ENCODE data around the gene HPSE2. TPM values are rescaled to one million over a fixed set of nuclear protein-coding genes. Genes with fewer than 3 reads are reported as not detected.
A peak's percentile ranks its signal among the peaks of the same experiment; 100 is the strongest.

HPSE2 gene
- total RNA-seq, 1 experiment from 2014 or later: not detected

DNA sequence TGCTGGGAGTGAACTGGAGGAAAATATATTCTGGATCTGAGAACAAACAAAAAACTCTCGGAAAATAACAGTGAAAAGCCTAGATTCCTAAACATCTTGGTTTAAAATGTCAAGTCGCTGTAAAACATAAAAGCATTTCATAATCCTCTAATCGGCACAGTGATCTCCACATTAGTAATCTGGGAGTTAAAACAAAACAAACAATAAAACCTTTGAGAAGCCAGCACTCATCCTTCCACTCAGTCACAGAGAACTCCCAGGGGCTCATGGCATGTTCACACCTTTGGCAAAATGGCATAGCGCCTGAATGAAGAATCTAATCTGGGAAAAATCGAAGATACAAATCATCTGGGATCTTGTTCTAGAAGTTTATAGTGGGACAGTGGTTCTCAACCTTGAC is 764.8 kb downstream of the HPSE2 start:
- CTCF ChIA-PET: no interaction called here
- no TSS peak for BruUV-seq (replicated peaks)

DNA sequence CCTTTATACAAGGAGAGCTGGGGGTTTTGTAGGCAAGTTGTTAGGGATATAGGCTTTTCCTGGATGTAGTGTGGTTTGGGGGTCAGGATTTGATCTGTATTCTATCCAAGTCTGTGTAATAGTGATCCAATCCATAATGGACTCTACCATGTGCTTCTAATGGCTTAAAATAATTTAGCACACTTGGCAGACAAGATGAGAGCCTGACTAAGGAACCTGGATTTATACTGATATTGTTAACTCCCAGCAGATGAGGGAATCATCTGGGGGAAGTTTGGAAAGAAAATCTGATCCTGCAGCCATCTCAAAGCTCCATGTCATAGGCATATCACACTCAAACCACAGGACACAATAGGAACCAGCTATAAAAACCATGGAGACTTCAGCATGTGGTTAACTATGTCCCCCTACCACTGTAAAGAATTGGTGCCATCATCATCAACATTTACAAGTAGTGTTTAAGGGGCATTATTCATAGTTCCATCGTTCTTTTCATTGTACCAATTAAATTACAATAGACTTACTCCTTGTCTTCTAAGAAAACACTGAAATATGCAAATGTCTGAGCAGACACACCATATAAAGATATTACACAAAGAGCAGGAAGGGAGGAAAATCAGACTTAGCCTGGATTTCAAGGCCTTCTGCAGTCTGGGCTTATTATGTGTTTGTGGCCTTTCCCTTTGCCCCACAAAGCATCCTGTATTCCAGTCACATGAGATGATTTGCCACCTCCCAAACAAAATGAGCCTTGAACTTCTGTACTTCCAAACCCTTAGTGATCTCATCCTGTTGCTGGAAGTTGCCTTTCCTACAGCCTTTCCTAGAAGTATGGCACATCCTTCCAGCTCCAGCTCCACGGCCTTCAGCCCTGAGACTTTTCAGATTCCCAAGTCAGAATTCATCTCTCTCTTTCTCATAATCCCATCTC is 766.4 kb downstream of the HPSE2 start:
- Mint-ChIP-seq H3K27ac (ENCODE audit: unreplicated experiment) (no peak overlapping the region), H3K27me3 (ENCODE audit: insufficient read depth, unreplicated experiment) (peaks cover 11% of the 10 kb centered on the region), H3K9me3 (ENCODE audit: unreplicated experiment) (no peaks in the 10 kb centered on the region), H3K4me1 (ENCODE audit: low read depth, unreplicated experiment) (peaks cover 8% of the 10 kb centered on the region), H3K36me3 (ENCODE audit: insufficient read depth, unreplicated experiment) (no peaks in the 10 kb centered on the region), H3K4me3 (ENCODE audit: unreplicated experiment) (no peak overlapping the region)
- POLR2A ChIA-PET: no interaction called here
- Histone ChIP-seq H3K27me3 (replicated peaks; ENCODE audit: control insufficient read depth, insufficient read depth, low read length) (no peaks in the 10 kb centered on the region), H3K36me3 (ENCODE audit: control insufficient read depth, insufficient read depth, low read length) (no peaks in the 10 kb centered on the region), H3K4me1 (0 out of 2 replicates have a peak, but pooled peaks cover 3% of the 10 kb centered on the region), H3K4me3 (ENCODE audit: low read depth, low read length) (no peak overlapping the region), H3K9me3 (no peaks in the 10 kb centered on the region)
- CTCF ChIA-PET: interaction anchor here (2.1 kb wide), 1 partner anchor 777 kb away, joined by 29 read pairs; no protein-coding TSS in a partner anchor
- BruUV-seq (replicated peaks): no TSS peak
- DNase-seq: no peak
- intact Hi-C loops (cut with micrococcal nuclease; ENCODE audit: unreplicated experiment): loop anchor here (5.0 to 10.0 kb wide), 5 partner anchors 306 to 926 kb away; no protein-coding TSS in a partner anchor
- TF ChIP-seq, protein P1, sequence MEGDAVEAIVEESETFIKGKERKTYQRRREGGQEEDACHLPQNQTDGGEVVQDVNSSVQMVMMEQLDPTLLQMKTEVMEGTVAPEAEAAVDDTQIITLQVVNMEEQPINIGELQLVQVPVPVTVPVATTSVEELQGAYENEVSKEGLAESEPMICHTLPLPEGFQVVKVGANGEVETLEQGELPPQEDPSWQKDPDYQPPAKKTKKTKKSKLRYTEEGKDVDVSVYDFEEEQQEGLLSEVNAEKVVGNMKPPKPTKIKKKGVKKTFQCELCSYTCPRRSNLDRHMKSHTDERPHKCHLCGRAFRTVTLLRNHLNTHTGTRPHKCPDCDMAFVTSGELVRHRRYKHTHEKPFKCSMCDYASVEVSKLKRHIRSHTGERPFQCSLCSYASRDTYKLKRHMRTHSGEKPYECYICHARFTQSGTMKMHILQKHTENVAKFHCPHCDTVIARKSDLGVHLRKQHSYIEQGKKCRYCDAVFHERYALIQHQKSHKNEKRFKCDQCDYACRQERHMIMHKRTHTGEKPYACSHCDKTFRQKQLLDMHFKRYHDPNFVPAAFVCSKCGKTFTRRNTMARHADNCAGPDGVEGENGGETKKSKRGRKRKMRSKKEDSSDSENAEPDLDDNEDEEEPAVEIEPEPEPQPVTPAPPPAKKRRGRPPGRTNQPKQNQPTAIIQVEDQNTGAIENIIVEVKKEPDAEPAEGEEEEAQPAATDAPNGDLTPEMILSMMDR (IDR thresholded peaks at IDR 0.05; ENCODE audit: insufficient read depth in 1 of 2, low read depth in 1 of 2, low read length in 1 of 2, severe bottlenecking in 1 of 2, unreplicated experiment in 1 of 2): no peak

More for the DNA sequence above, 764.8 kb downstream of the HPSE2 start:
- Mint-ChIP-seq H3K4me1 (ENCODE audit: low read depth, unreplicated experiment) (peaks cover 8% of the 10 kb centered on the region), H3K27ac (ENCODE audit: unreplicated experiment) (no peak overlapping the region), H3K27me3 (ENCODE audit: insufficient read depth, unreplicated experiment) (peaks cover 11% of the 10 kb centered on the region), H3K9me3 (ENCODE audit: unreplicated experiment) (no peaks in the 10 kb centered on the region), H3K36me3 (ENCODE audit: insufficient read depth, unreplicated experiment) (no peaks in the 10 kb centered on the region), H3K4me3 (ENCODE audit: unreplicated experiment) (no peak overlapping the region)
- Histone ChIP-seq H3K36me3 (ENCODE audit: control insufficient read depth, insufficient read depth, low read length) (no peaks in the 10 kb centered on the region), H3K9me3 (no peaks in the 10 kb centered on the region), H3K4me1 (0 out of 2 replicates have a peak, but pooled peaks cover 3% of the 10 kb centered on the region), H3K4me3 (ENCODE audit: low read depth, low read length) (no peak overlapping the region), H3K27me3 (replicated peaks; ENCODE audit: control insufficient read depth, insufficient read depth, low read length) (no peaks in the 10 kb centered on the region)
- DNase-seq: no peak
- intact Hi-C loops (cut with micrococcal nuclease; ENCODE audit: unreplicated experiment): no loop called here
- TF ChIP-seq, protein P1 (IDR thresholded peaks at IDR 0.05; ENCODE audit: insufficient read depth in 1 of 2, low read depth in 1 of 2, low read length in 1 of 2, severe bottlenecking in 1 of 2, unreplicated experiment in 1 of 2): no peak
- POLR2A ChIA-PET: no interaction called here

DNA sequence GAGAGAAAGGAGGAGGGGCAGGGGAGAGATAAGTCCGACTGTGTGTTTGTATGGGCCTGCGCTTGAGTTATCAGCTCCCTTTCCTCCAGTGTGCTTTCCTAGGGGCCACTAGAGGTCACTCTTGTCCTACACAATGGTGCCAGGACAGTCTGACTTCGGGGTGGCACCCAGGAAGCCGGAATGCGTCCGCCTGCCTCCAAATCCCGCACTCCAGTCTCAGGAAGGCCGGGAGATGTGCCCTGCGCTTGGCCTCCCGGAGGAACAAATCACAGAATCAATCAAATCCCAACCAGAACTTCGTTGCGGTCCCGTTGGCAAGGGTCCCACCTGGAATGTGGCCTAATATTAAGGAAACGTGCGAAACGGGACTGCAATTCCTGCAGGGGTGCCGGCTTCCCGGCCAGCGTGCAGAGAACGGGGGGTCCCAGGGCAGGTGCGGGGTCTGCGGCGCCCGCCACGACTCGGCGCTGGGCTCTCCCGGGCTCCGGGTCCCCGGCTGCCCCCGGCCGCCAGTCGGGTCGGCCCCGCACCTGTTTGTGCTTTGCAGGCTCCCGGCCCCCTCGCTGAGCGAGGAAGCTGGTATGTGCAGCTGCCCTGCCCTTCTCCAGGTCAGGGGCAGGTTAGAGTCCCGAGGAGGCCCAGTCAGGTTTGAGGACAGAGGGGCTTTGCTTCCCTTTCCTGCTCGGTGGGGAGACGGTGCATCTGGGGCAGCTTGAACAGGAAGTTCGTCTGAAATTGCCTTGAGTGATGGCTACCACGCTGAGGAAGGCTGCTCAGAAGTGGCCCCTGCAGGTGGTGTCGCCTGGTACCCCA is 767.9 kb downstream of the HPSE2 start:
- TF ChIP-seq, protein P1 (IDR thresholded peaks at IDR 0.05; ENCODE audit: insufficient read depth in 1 of 2, low read depth in 1 of 2, low read length in 1 of 2, severe bottlenecking in 1 of 2, unreplicated experiment in 1 of 2): peak; percentile 88 to 91
- Histone ChIP-seq H3K4me1 (0 out of 2 replicates have a peak, but pooled peaks cover 3% of the 10 kb centered on the region), H3K36me3 (ENCODE audit: control insufficient read depth, insufficient read depth, low read length) (no peaks in the 10 kb centered on the region), H3K9me3 (no peaks in the 10 kb centered on the region), H3K27me3 (replicated peaks; ENCODE audit: control insufficient read depth, insufficient read depth, low read length) (no peaks in the 10 kb centered on the region), H3K4me3 (ENCODE audit: low read depth, low read length) (peak overlapping the region; percentile 48)
- H3K4me1 Mint-ChIP-seq (ENCODE audit: low read depth, unreplicated experiment): peaks cover 8% of the 10 kb centered on the region
- H3K27ac Mint-ChIP-seq (ENCODE audit: unreplicated experiment): peak overlapping the region; percentile 39
- CTCF ChIA-PET: interaction anchor here (0.5 to 2.1 kb wide), 18 partner anchors 21 to 968 kb away, joined by 3 to 29 read pairs (median 4); partner anchors contain the start of gene GOT1
- intact Hi-C loops (cut with micrococcal nuclease; ENCODE audit: unreplicated experiment): loop anchor here (1.0 to 10.0 kb wide), 9 partner anchors 197 to 927 kb away; no protein-coding TSS in a partner anchor
- no peaks in the 10 kb centered on the region for H3K36me3 Mint-ChIP-seq (ENCODE audit: insufficient read depth, unreplicated experiment)
- no peaks in the 10 kb centered on the region for H3K9me3 Mint-ChIP-seq (ENCODE audit: unreplicated experiment)
- peaks cover 5% of the 10 kb centered on the region for H3K27me3 Mint-ChIP-seq (ENCODE audit: insufficient read depth, unreplicated experiment)
- POLR2A ChIA-PET: no interaction called here
- BruUV-seq (replicated peaks): no TSS peak
- DNase-seq: peak; percentile 80
- peak overlapping the region; percentile 79 for H3K4me3 Mint-ChIP-seq (ENCODE audit: unreplicated experiment)

Data from Caco-2 (cell line).